GM19372 (cell line): ENCODE results near the gene RALB.
A peak's percentile ranks its signal among the peaks of the same experiment; 100 is the strongest.
"Not testable (repeated sequence)": the region's sequence is repeated elsewhere in the genome, so short reads cannot be mapped to it uniquely, and the experiment has no call there.

Experiments
- ATAC-seq: cut with Tn5 transposase; IDR thresholded peaks from one replicate; pipeline ENCODE4 v1.9.1; 2021; ENCODE audit warnings: mild to moderate bottlenecking, low read depth, moderate library complexity; ENCODE audit not compliant: unreplicated experiment

The RALB gene

GRCh38 chr2:120224256-120224655, 28.4 kb upstream of the RALB start:
- ATAC-seq: no peak

GRCh38 chr2:120224735-120225548, 27.7 kb upstream of the RALB start:
- ATAC-seq: no peak

- no peak for ATAC-seq
Measured at GRCh38 chr2:120225549-120226065, 27.0 kb upstream of the RALB start.

GRCh38 chr2:120226316-120226715, 26.3 kb upstream of the RALB start:
- no peak for ATAC-seq

- no peak for ATAC-seq
Measured at GRCh38 chr2:120227111-120227991, 25.3 kb upstream of the RALB start.

- no peak for ATAC-seq
Measured at GRCh38 chr2:120228503-120228902, 24.1 kb upstream of the RALB start.

GRCh38 chr2:120229341-120229740, 23.3 kb upstream of the RALB start:
- no peak for ATAC-seq

GRCh38 chr2:120230515-120231471, 21.9 kb upstream of the RALB start:
- ATAC-seq: no peak

GRCh38 chr2:120231564-120231973, 21.1 kb upstream of the RALB start:
- peak; percentile 11 for ATAC-seq

GRCh38 chr2:120231974-120232635, 20.5 kb upstream of the RALB start:
- peak; percentile 88 for ATAC-seq

GRCh38 chr2:120233292-120233691, 19.4 kb upstream of the RALB start:
- ATAC-seq: no peak

GRCh38 chr2:120235158-120235557, 17.5 kb upstream of the RALB start:
- not testable (repeated sequence) for ATAC-seq

GRCh38 chr2:120235681-120236080, 17.0 kb upstream of the RALB start:
- no peak for ATAC-seq

GRCh38 chr2:120236316-120236715, 16.3 kb upstream of the RALB start:
- ATAC-seq: no peak

GRCh38 chr2:120236791-120237190, 15.9 kb upstream of the RALB start:
- ATAC-seq: no peak

- ATAC-seq: no peak
Measured at GRCh38 chr2:120237491-120237902, 15.2 kb upstream of the RALB start.

- no peak for ATAC-seq
Measured at GRCh38 chr2:120238728-120239487, 13.7 kb upstream of the RALB start.

- ATAC-seq: no peak
Measured at GRCh38 chr2:120239488-120240287, 13.0 kb upstream of the RALB start.
